Panc1 (cell line): ENCODE measurements around the gene STEAP3.

Source experiments
- REST ChIP-seq, 2 experiments: IDR thresholded peaks; 2 replicates each; pipeline ENCODE4 v1.6.1; 2011 to 2012; ENCODE audit warnings: low read depth in 2 of 2, control low read depth in 1 of 2, low read length in 1 of 2, mild to moderate bottlenecking in 1 of 2, moderate library complexity in 1 of 2; ENCODE audit not compliant: insufficient read depth in 1 of 2
- TF ChIP-seq, protein P1 (sequence below): fragments of 450-650 bp; IDR thresholded peaks from 2 replicates; pipeline ENCODE4 v1.5.1; 2017; ENCODE audit warnings: mild to moderate bottlenecking

DNA sequence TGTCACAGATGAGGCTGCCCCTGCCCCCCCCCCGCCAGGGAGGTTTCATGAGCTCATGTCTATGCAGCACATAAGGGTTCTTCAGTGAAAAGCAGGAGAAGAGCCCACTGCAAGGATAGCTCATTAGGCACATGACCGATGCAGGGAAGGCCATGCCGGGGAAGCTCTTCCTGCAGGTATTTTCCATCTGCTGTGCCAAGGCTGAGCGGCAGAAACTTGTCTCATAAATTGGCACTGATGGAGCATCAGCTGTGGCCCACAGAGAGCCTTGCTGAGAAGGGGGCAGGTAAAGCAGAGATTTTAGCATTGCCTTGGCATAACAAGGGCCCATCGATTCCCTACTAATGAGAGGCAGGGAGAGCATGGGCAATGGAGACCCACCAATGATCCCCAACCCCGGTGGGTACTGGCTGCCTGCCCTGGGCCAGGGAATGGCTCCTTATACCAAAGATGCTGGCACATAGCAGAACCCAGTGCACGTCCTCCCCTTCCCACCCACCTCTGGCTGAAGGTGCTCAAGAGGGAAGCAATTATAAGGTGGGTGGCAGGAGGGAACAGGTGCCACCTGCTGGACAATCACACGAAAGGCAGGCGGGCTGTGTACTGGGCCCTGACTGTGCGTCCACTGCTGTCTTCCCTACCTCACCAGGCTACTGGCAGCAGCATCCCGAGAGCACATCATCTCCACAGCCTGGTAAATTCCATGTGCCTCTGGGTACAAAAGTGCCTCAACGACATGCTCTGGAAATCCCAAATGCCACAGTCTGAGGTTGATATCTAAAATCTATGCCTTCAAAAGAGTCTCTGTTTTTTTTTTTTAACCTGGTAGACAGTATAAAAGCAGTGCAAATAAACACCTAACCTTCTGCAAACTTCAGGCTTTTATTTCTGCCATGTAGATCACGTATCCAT, 41.4 kb downstream of the STEAP3 start:
- TF ChIP-seq, protein P1, sequence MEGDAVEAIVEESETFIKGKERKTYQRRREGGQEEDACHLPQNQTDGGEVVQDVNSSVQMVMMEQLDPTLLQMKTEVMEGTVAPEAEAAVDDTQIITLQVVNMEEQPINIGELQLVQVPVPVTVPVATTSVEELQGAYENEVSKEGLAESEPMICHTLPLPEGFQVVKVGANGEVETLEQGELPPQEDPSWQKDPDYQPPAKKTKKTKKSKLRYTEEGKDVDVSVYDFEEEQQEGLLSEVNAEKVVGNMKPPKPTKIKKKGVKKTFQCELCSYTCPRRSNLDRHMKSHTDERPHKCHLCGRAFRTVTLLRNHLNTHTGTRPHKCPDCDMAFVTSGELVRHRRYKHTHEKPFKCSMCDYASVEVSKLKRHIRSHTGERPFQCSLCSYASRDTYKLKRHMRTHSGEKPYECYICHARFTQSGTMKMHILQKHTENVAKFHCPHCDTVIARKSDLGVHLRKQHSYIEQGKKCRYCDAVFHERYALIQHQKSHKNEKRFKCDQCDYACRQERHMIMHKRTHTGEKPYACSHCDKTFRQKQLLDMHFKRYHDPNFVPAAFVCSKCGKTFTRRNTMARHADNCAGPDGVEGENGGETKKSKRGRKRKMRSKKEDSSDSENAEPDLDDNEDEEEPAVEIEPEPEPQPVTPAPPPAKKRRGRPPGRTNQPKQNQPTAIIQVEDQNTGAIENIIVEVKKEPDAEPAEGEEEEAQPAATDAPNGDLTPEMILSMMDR, result peak; percentile 92
- peak in 1 of 2 experiments; percentile 22; a peak in 1 of 4 replicates for TF ChIP-seq REST (IDR thresholded peaks at IDR 0.05; ENCODE audit: insufficient read depth in 1 of 2, low read depth in 2 of 2, low read length in 1 of 2)
